ENCODE measurements around the gene ETDC.

Gene ETDC

GRCh38 chrX:135347381-135348016 is 38.2 kb downstream of the ETDC start:
- no peak for DNase-seq

GRCh38 chrX:135354288-135354687 is 45.0 kb downstream of the ETDC start:
- no peak for DNase-seq

Measured in activated naive CD4-positive, alpha-beta T cell treated with anti-CD3 and anti-CD28 coated beads, Interleukin-2, amount 50 U/mL, for 16 hours (primary cell).